ENCODE measurements around the gene QARS1.

The QARS1 gene

GRCh38 chr3:49104427-49105291 is at the start of gene QARS1:
TSS of gene QARS1 (minus strand) at chr3:49104757. CDS start at chr3:49104733, 24 bp downstream.
- peak; percentile 88 for DNase-seq

- DNase-seq, result no peak
These were observed 48.9 kb upstream of the QARS1 start for GRCh38 chr3:49153349-49153912.

GRCh38 chr3:49151610-49152009 is 47.1 kb upstream of the QARS1 start:
- no peak for DNase-seq

GRCh38 chr3:49148159-49148558 is 43.6 kb upstream of the QARS1 start:
- no peak for DNase-seq

- no peak for DNase-seq
These were observed 35.5 kb upstream of the QARS1 start for GRCh38 chr3:49140080-49140479.

- DNase-seq, result no peak
These were observed 30.9 kb upstream of the QARS1 start for GRCh38 chr3:49135499-49135898.

- no peak for DNase-seq
These were observed 30.1 kb upstream of the QARS1 start for GRCh38 chr3:49134471-49135265.

- DNase-seq, result no peak
These were observed 28.8 kb upstream of the QARS1 start for GRCh38 chr3:49133226-49133951.

- no peak for DNase-seq
These were observed 28.1 kb upstream of the QARS1 start, which contains the start of gene LAMB2 for GRCh38 chr3:49132437-49133225. TSS of gene LAMB2 (minus strand) at chr3:49133050. CDS start at chr3:49132867, 183 bp downstream.

- DNase-seq, result no peak
These were observed 27.5 kb upstream of the QARS1 start for GRCh38 chr3:49132073-49132436.

- no peak for DNase-seq
These were observed 27.0 kb upstream of the QARS1 start for GRCh38 chr3:49131576-49131975.

GRCh38 chr3:49131040-49131439 is 26.5 kb upstream of the QARS1 start:
- no peak for DNase-seq

- DNase-seq, result no peak
These were observed 20.6 kb upstream of the QARS1 start for GRCh38 chr3:49124991-49125670.

GRCh38 chr3:49124203-49124602 is 19.6 kb upstream of the QARS1 start:
- no peak for DNase-seq

- DNase-seq, result no peak
These were observed 19.1 kb upstream of the QARS1 start for GRCh38 chr3:49123687-49124086.

- DNase-seq, result no peak
These were observed 18.5 kb upstream of the QARS1 start for GRCh38 chr3:49122886-49123545.

GRCh38 chr3:49122451-49122850 is 17.9 kb upstream of the QARS1 start:
- DNase-seq, result no peak

GRCh38 chr3:49122022-49122421 is 17.5 kb upstream of the QARS1 start:
- no peak for DNase-seq

GRCh38 chr3:49121132-49121736 is 16.7 kb upstream of the QARS1 start:
- DNase-seq, result no peak

GRCh38 chr3:49120438-49121131 is 16.0 kb upstream of the QARS1 start, which contains the start of gene USP19:
TSS of gene USP19 (minus strand) at chr3:49120823. CDS start at chr3:49119145, 1,678 bp downstream.
- DNase-seq, result peak; percentile 95
